ENCODE data around the gene ANKRD13B. TPM values are rescaled to one million over a fixed set of nuclear protein-coding genes. Genes with fewer than 3 reads are reported as not detected.
A peak's percentile ranks its signal among the peaks of the same experiment; 100 is the strongest.

ANKRD13B gene
- total RNA-seq, 1 donor from 2014 or later, result 7.6 TPM

DNA sequence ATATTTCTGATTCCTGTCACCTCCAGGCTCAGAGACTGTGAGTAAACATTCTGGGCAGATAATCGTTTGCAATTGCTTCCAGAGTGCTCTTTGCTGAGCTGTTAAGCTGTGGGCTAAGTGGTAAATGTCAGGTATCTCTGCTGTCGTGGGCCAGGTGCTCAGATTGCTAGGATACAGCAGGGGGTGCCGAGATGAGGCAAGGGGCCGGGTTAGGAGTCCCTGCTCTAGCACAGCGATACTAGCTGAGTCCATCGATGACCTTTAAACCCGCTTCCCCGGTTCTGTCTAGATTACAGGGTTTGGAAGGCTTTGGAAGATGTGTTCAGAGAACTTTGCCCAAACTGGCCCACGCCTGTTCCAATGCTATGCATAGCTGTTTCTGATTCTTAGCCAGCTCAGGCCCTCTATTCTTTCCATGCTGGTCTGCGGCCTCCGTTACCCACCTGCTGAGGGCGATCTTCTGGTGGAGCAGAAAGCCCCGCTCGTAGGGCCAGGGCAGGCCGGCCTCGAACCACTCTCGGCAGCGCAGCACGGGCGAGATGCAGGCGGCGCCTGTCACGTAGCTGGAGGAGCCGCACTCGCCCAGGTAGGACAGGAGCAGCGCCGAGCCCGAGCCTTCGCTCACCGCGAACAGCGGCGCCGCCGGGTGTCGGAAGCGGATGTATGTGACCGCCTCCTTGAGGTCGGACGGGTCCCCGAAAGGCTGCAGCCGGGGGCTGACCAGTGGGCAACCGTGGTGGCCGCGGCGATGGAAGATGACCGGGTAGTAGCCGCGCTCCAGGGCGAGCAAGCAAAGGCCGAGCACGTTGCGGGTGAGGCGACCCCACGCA lies 27.1 kb upstream of the ANKRD13B start:
- no peak for DNase-seq (ENCODE audit: low spot score)
- Mint-ChIP-seq H3K27me3 (ENCODE audit: unreplicated experiment) (peaks cover 14% of the 10 kb centered on the region), H3K9me3 (ENCODE audit: unreplicated experiment) (no peaks in the 10 kb centered on the region), H3K4me3 (ENCODE audit: unreplicated experiment) (no peak overlapping the region), H3K27ac (ENCODE audit: unreplicated experiment) (no peak overlapping the region), H3K36me3 (ENCODE audit: low read depth, unreplicated experiment) (peaks cover 7% of the 10 kb centered on the region), H3K4me1 (ENCODE audit: unreplicated experiment) (peaks cover 19% of the 10 kb centered on the region)
- TF ChIP-seq CTCF (IDR thresholded peaks at IDR 0.05; ENCODE audit: unreplicated experiment), result no peak

- Mint-ChIP-seq H3K4me1 (ENCODE audit: unreplicated experiment) (peaks cover 18% of the 10 kb centered on the region), H3K36me3 (ENCODE audit: low read depth, unreplicated experiment) (peaks cover 11% of the 10 kb centered on the region), H3K27ac (ENCODE audit: unreplicated experiment) (no peak within 1 kb of the TSS), H3K4me3 (ENCODE audit: unreplicated experiment) (peak within 1 kb of the TSS; percentile 69), H3K27me3 (ENCODE audit: unreplicated experiment) (peaks cover 14% of the 10 kb centered on the region), H3K9me3 (ENCODE audit: unreplicated experiment) (no peaks in the 10 kb centered on the region)
- no peak for TF ChIP-seq CTCF (IDR thresholded peaks at IDR 0.05; ENCODE audit: unreplicated experiment)
- peak; percentile 53 for DNase-seq (ENCODE audit: low spot score)
Observed at GRCh38 chr17:29566473-29567303, 26.2 kb upstream of the ANKRD13B start, which contains the start of gene ABHD15. TSS of gene ABHD15 (minus strand) at chr17:29567037. CDS start at chr17:29566966, 71 bp downstream.

- Mint-ChIP-seq H3K36me3 (ENCODE audit: low read depth, unreplicated experiment) (peaks cover 11% of the 10 kb centered on the region), H3K4me3 (ENCODE audit: unreplicated experiment) (no peak overlapping the region), H3K27me3 (ENCODE audit: unreplicated experiment) (peaks cover 14% of the 10 kb centered on the region), H3K9me3 (ENCODE audit: unreplicated experiment) (no peaks in the 10 kb centered on the region), H3K4me1 (ENCODE audit: unreplicated experiment) (peaks cover 12% of the 10 kb centered on the region), H3K27ac (ENCODE audit: unreplicated experiment) (no peak overlapping the region)
- no peak for DNase-seq (ENCODE audit: low spot score)
- TF ChIP-seq CTCF (IDR thresholded peaks at IDR 0.05; ENCODE audit: unreplicated experiment), result no peak
Observed at GRCh38 chr17:29567304-29567553, 25.7 kb upstream of the ANKRD13B start.

GRCh38 chr17:29567554-29568330 lies 25.2 kb upstream of the ANKRD13B start:
- peak overlapping the region; percentile 91 for H3K4me3 Mint-ChIP-seq (ENCODE audit: unreplicated experiment)
- TF ChIP-seq CTCF (IDR thresholded peaks at IDR 0.05; ENCODE audit: unreplicated experiment), result no peak
- peaks cover 9% of the 10 kb centered on the region for H3K36me3 Mint-ChIP-seq (ENCODE audit: low read depth, unreplicated experiment)
- peaks cover 12% of the 10 kb centered on the region for H3K27me3 Mint-ChIP-seq (ENCODE audit: unreplicated experiment)
- peaks cover 7% of the 10 kb centered on the region for H3K4me1 Mint-ChIP-seq (ENCODE audit: unreplicated experiment)
- H3K27ac Mint-ChIP-seq (ENCODE audit: unreplicated experiment), result no peak overlapping the region
- no peaks in the 10 kb centered on the region for H3K9me3 Mint-ChIP-seq (ENCODE audit: unreplicated experiment)
- peak; percentile 53 for DNase-seq (ENCODE audit: low spot score)

Data from endothelial cell (in vitro differentiated cells).